Mesangial cell (primary cell): ENCODE measurements around the gene NRROS. TPM values are rescaled to one million over a fixed set of nuclear protein-coding genes. Genes with fewer than 3 reads are reported as not detected.

ENCODE experiments used
- total RNA-seq: library from RNA; depleted of rRNA; stranded (reverse); fragments of >200 nt; gene quantifications from 2 replicates; pipeline ENCODE4 v1.2.3, GENCODE V29; 2015

Gene NRROS
- total RNA-seq: 0.65 and 2.2 TPM in 2 replicates

GRCh38 chr3:196639483-196640296, at the start of gene NRROS:
Gene NRROS (plus strand): TSS chr3:196639694. CDS start chr3:196654540, 14,846 bp downstream.

Other genes starting within 250 kb of the NRROS start
- gene UBXN7, start 207.3 kb upstream of the NRROS start, total RNA-seq: 8.3 and 9.9 TPM in 2 replicates
- 7.6 and 10.3 TPM in 2 replicates for gene RNF168, start 135.9 kb upstream of the NRROS start, total RNA-seq
- not detected in 2 replicates for gene SMCO1, start 124.3 kb upstream of the NRROS start, total RNA-seq
- 2.5 and 4.9 TPM in 2 replicates for gene WDR53, start 71.1 kb upstream of the NRROS start, total RNA-seq
- gene FBXO45, start 71.0 kb upstream of the NRROS start, total RNA-seq: 3.9 and 4.7 TPM in 2 replicates
- gene CEP19, start 72.6 kb downstream of the NRROS start, total RNA-seq: 0.81 and 1.1 TPM in 2 replicates
- 21.8 and 25.6 TPM in 2 replicates for gene PIGX, start 72.7 kb downstream of the NRROS start, total RNA-seq
- 38.3 and 44.6 TPM in 2 replicates for gene PAK2, start 100.2 kb downstream of the NRROS start, total RNA-seq
- gene SENP5, start 228.2 kb downstream of the NRROS start, total RNA-seq: 18.4 and 18.9 TPM in 2 replicates